SIG-M5 (cell line): Measurements from ENCODE around the gene APBA1.
"Not testable (repeated sequence)": the region's sequence is repeated elsewhere in the genome, so short reads cannot be mapped to it uniquely, and the experiment has no call there.

Experiments
- DNase-seq: peaks from one replicate; lab custom pipeline; 2025; lab: John Stamatoyannopoulos, UW

The APBA1 gene

GRCh38 chr9:69604568-69605219 lies 67.5 kb downstream of the APBA1 start:
- DNase-seq = no peak

GRCh38 chr9:69603656-69604055 lies 68.5 kb downstream of the APBA1 start:
- no peak for DNase-seq

- DNase-seq = no peak
These were observed 69.4 kb downstream of the APBA1 start for GRCh38 chr9:69602773-69603172.

GRCh38 chr9:69601698-69602097 lies 70.5 kb downstream of the APBA1 start:
- no peak for DNase-seq

GRCh38 chr9:69600314-69601047 lies 71.7 kb downstream of the APBA1 start:
- DNase-seq = no peak

GRCh38 chr9:69599232-69599971 lies 72.8 kb downstream of the APBA1 start:
- DNase-seq = no peak

- not testable (repeated sequence) for DNase-seq
These were observed 75.3 kb downstream of the APBA1 start for GRCh38 chr9:69596906-69597305.

GRCh38 chr9:69594180-69594579 lies 78.0 kb downstream of the APBA1 start:
- DNase-seq = no peak

- no peak for DNase-seq
These were observed 78.4 kb downstream of the APBA1 start for GRCh38 chr9:69593756-69594155.

GRCh38 chr9:69593301-69593700 lies 78.9 kb downstream of the APBA1 start:
- DNase-seq = no peak

GRCh38 chr9:69590266-69590665 lies 81.9 kb downstream of the APBA1 start:
- DNase-seq = no peak

GRCh38 chr9:69589156-69589555 lies 83.0 kb downstream of the APBA1 start:
- DNase-seq = no peak

GRCh38 chr9:69585571-69585970 lies 86.6 kb downstream of the APBA1 start:
- DNase-seq = no peak

GRCh38 chr9:69584759-69585158 lies 87.4 kb downstream of the APBA1 start:
- no peak for DNase-seq

GRCh38 chr9:69583645-69584234 lies 88.4 kb downstream of the APBA1 start:
- DNase-seq = no peak

- no peak for DNase-seq
These were observed 89.5 kb downstream of the APBA1 start for GRCh38 chr9:69582544-69583297.

GRCh38 chr9:69582018-69582417 lies 90.2 kb downstream of the APBA1 start:
- no peak for DNase-seq

- no peak for DNase-seq
These were observed 91.5 kb downstream of the APBA1 start for GRCh38 chr9:69580582-69581214.

GRCh38 chr9:69579760-69580581 lies 92.2 kb downstream of the APBA1 start:
- no peak for DNase-seq

GRCh38 chr9:69579032-69579758 lies 93.0 kb downstream of the APBA1 start:
- DNase-seq = no peak
